Neural progenitor cell (in vitro differentiated cells): ENCODE results near the gene SCUBE2.

Source experiments
- EZH2 ChIP-seq: fragments of 200-600 bp; sonication (generic); IDR thresholded peaks from 2 replicates; pipeline ENCODE4 v1.6.1; 2017; ENCODE audit warnings: antibody characterized with exemption, mild to moderate bottlenecking, moderate library complexity
- TF ChIP-seq, protein P1 (sequence below): fragments of 200-600 bp; sonication (generic); IDR thresholded peaks from 2 replicates; pipeline ENCODE4 v1.5.1; 2017; ENCODE audit warnings: antibody characterized with exemption, mild to moderate bottlenecking

DNA sequence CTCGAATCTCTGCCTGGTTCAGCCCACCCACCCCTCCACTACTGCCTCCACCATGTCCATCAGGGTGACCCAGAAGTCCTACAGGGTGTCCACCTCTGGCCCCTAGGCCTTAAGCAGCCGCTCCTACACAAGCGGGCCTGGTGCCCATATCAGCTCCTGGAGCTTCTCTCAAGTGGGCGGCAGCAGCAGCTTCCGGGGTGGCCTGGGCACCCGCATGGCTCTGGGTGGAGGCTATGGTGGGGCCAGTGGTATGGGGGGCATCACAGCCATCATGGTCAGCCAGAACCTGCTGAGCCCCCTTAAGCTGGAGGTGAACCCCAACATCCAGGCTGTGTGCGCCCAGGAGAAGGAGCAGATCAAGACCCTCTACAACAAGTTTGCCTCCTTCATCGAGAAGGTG is 3.0 kb upstream of the SCUBE2 start:
- TF ChIP-seq, protein P1, sequence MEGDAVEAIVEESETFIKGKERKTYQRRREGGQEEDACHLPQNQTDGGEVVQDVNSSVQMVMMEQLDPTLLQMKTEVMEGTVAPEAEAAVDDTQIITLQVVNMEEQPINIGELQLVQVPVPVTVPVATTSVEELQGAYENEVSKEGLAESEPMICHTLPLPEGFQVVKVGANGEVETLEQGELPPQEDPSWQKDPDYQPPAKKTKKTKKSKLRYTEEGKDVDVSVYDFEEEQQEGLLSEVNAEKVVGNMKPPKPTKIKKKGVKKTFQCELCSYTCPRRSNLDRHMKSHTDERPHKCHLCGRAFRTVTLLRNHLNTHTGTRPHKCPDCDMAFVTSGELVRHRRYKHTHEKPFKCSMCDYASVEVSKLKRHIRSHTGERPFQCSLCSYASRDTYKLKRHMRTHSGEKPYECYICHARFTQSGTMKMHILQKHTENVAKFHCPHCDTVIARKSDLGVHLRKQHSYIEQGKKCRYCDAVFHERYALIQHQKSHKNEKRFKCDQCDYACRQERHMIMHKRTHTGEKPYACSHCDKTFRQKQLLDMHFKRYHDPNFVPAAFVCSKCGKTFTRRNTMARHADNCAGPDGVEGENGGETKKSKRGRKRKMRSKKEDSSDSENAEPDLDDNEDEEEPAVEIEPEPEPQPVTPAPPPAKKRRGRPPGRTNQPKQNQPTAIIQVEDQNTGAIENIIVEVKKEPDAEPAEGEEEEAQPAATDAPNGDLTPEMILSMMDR = no peak
- no peak for TF ChIP-seq EZH2
